ENCODE measurements around the gene SMYD3.

DNA sequence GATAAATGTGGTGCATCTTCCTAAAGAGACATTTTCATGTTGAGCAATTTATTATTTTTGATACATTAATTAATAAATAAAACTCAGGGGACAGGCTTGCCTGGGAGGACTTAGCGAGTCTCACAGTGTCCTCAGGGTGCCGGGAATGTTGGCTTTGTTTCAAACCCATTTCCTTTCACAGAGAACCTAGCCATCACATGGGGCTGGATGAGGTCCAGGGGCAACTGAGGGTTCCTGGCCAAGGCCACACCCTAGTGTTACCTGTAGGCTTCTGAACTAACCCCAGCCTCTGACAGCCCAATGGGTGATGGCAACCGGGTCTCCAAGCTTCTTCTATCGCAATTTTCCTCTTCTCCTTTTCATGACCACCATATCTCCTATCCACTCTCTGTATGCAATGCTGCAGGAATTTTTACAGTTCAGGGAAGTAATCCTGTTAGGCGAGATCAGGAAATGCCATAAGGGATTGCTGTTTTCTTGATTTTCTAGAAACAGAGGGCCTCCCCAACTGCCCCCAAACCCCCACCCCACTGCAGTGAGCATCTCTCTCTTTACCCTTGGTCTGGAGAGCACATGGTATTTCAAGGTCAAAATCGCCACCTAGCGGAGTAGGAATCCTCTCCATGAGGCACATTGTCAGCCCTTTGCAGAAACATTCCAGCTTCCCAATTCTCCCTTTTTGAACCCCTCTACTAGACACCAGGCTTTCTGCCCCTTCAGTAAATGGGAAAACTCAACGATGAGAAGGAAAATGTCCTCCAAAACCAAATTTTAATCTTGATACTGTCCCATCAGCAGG is 22.1 kb upstream of the SMYD3 start:
- TF ChIP-seq, protein P1, sequence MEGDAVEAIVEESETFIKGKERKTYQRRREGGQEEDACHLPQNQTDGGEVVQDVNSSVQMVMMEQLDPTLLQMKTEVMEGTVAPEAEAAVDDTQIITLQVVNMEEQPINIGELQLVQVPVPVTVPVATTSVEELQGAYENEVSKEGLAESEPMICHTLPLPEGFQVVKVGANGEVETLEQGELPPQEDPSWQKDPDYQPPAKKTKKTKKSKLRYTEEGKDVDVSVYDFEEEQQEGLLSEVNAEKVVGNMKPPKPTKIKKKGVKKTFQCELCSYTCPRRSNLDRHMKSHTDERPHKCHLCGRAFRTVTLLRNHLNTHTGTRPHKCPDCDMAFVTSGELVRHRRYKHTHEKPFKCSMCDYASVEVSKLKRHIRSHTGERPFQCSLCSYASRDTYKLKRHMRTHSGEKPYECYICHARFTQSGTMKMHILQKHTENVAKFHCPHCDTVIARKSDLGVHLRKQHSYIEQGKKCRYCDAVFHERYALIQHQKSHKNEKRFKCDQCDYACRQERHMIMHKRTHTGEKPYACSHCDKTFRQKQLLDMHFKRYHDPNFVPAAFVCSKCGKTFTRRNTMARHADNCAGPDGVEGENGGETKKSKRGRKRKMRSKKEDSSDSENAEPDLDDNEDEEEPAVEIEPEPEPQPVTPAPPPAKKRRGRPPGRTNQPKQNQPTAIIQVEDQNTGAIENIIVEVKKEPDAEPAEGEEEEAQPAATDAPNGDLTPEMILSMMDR (IDR thresholded peaks at IDR 0.05) = no peak
- TF ChIP-seq POLR2A (IDR thresholded peaks at IDR 0.05) = no peak
